Hematopoietic multipotent progenitor cell treated with erythropoietin and hydrocortisone succinate and interleukin-3 and kit ligand, for 17 days (in vitro differentiated cells): Measurements from ENCODE around the gene GBX1.

Experiments used
- DNase-seq: peaks from one replicate; pipeline ENCODE4 v3.0.0-alpha.2; 2015; ENCODE audit warnings: low spot score

GBX1 gene

GRCh38 chr7:151128144-151128543, 39.4 kb downstream of the GBX1 start:
- DNase-seq: no peak

GRCh38 chr7:151126491-151127137, 40.9 kb downstream of the GBX1 start:
- no peak for DNase-seq

GRCh38 chr7:151125846-151126481, 41.5 kb downstream of the GBX1 start:
- DNase-seq: no peak

GRCh38 chr7:151125470-151125845, 42.0 kb downstream of the GBX1 start:
- no peak for DNase-seq

- DNase-seq: no peak
Measured at GRCh38 chr7:151124899-151125399, 42.5 kb downstream of the GBX1 start.

- DNase-seq: no peak
Measured at GRCh38 chr7:151124481-151124880, 43.0 kb downstream of the GBX1 start.

- peak; percentile 86 for DNase-seq
Measured at GRCh38 chr7:151123822-151124464, 43.6 kb downstream of the GBX1 start.

GRCh38 chr7:151123158-151123821, 44.2 kb downstream of the GBX1 start:
- DNase-seq: no peak

- DNase-seq: no peak
Measured at GRCh38 chr7:151122796-151123157, 44.7 kb downstream of the GBX1 start.

- no peak for DNase-seq
Measured at GRCh38 chr7:151122276-151122675, 45.2 kb downstream of the GBX1 start.

GRCh38 chr7:151121380-151122170, 45.9 kb downstream of the GBX1 start:
- no peak for DNase-seq

- DNase-seq: no peak
Measured at GRCh38 chr7:151120896-151121295, 46.6 kb downstream of the GBX1 start.

- DNase-seq: no peak
Measured at GRCh38 chr7:151119902-151120301, 47.6 kb downstream of the GBX1 start.

GRCh38 chr7:151119055-151119415, 48.5 kb downstream of the GBX1 start:
- DNase-seq: no peak

GRCh38 chr7:151118108-151119054, 49.1 kb downstream of the GBX1 start:
- DNase-seq: no peak

GRCh38 chr7:151117565-151117964, 49.9 kb downstream of the GBX1 start:
- no peak for DNase-seq

- no peak for DNase-seq
Measured at GRCh38 chr7:151116603-151117440, 50.7 kb downstream of the GBX1 start.

- DNase-seq: no peak
Measured at GRCh38 chr7:151115836-151116418, 51.6 kb downstream of the GBX1 start.

- DNase-seq: no peak
Measured at GRCh38 chr7:151115121-151115835, 52.2 kb downstream of the GBX1 start.
